WTC11 (cell line): ENCODE data around the gene WNK2. TPM values are rescaled to one million over a fixed set of nuclear protein-coding genes. Genes with fewer than 3 reads are reported as not detected.

Source experiments
- ATAC-seq: fragments of 200-7000 bp; cut with Tn5 transposase; 2 replicates; pipeline ENCODE4 v1.10.0; 2021; ENCODE audit warnings: mild to moderate bottlenecking, moderate library complexity
- CTCF ChIA-PET: fragments of 300-600 bp; sonication (Branson Sonifier 250); formaldehyde crosslinking; loops from one replicate; lab custom pipeline; 2021; ENCODE audit warnings: antibody characterized with exemption; lab: Charles Lee
- POLR2A ChIA-PET: fragments of 350-600 bp; sonication (Branson Sonifier 250); formaldehyde crosslinking; loops from one replicate; lab custom pipeline; 2021; ENCODE audit warnings: antibody characterized with exemption; lab: Charles Lee
- DNase-seq: peaks from one replicate; pipeline ENCODE4 v3.0.0; 2021; ENCODE audit warnings: low spot score
- H3K27ac Mint-ChIP-seq: 2 replicates; pipeline ENCODE4 v1.8.0; 2021; ENCODE audit warnings: mixed read lengths
- H3K27me3 Mint-ChIP-seq: 2 replicates; pipeline ENCODE4 v1.8.0; 2021; ENCODE audit warnings: low read depth, mild to moderate bottlenecking, moderate library complexity, mixed read lengths
- H3K36me3 Mint-ChIP-seq: 2 replicates; pipeline ENCODE4 v1.8.0; 2021; ENCODE audit warnings: mixed read lengths
- H3K4me1 Mint-ChIP-seq: 2 replicates; pipeline ENCODE4 v1.8.0; 2022; ENCODE audit warnings: mixed read lengths
- H3K4me3 Mint-ChIP-seq: 2 replicates; pipeline ENCODE4 v1.8.0; 2021; ENCODE audit warnings: mild to moderate bottlenecking, moderate library complexity, mixed read lengths
- H3K9me3 Mint-ChIP-seq: 2 replicates; pipeline ENCODE4 v1.8.0; 2021; ENCODE audit warnings: mixed read lengths
- CDX4 ChIP-seq: fragments of 250-450 bp; sonication (Bioruptor Pico); IDR thresholded peaks from 2 replicates; pipeline ENCODE4 v1.9.0; 2021; ENCODE audit warnings: moderate library complexity, mild to moderate bottlenecking, inconsistent platforms, borderline replicate concordance
- ELF4 ChIP-seq: sonication (generic); formaldehyde crosslinking; IDR thresholded peaks from 2 replicates; pipeline ENCODE4 v1.8.1; 2022; ENCODE audit warnings: low read depth, mild to moderate bottlenecking, moderate library complexity, missing genetic modification reagents
- EMX1 ChIP-seq: fragments of 250-450 bp; sonication (Bioruptor Pico); IDR thresholded peaks from 2 replicates; pipeline ENCODE4 v1.8.0; 2021; ENCODE audit warnings: mild to moderate bottlenecking
- FOXP1 ChIP-seq: sonication (generic); formaldehyde crosslinking; IDR thresholded peaks from 2 replicates; pipeline ENCODE4 v1.8.0; 2022; ENCODE audit warnings: missing genetic modification reagents, mild to moderate bottlenecking, moderate library complexity, borderline replicate concordance
- GRHL2 ChIP-seq: fragments of 250-450 bp; sonication (Bioruptor Pico); IDR thresholded peaks from 2 replicates; pipeline ENCODE4 v1.8.0; 2022; ENCODE audit warnings: mild to moderate bottlenecking, moderate library complexity; ENCODE audit not compliant: insufficient replicate concordance, severe bottlenecking
- MLX ChIP-seq: sonication (generic); formaldehyde crosslinking; IDR thresholded peaks from 2 replicates; pipeline ENCODE4 v1.8.1; 2023; ENCODE audit warnings: mild to moderate bottlenecking, missing genetic modification reagents, moderate library complexity
- NFE2L1 ChIP-seq: sonication (generic); formaldehyde crosslinking; IDR thresholded peaks from 2 replicates; pipeline ENCODE4 v1.8.1; 2023; ENCODE audit warnings: missing genetic modification reagents
- NR2C2 ChIP-seq: sonication (generic); formaldehyde crosslinking; IDR thresholded peaks from 2 replicates; pipeline ENCODE4 v1.8.0; 2022; ENCODE audit warnings: mild to moderate bottlenecking, missing genetic modification reagents
- RELA ChIP-seq: sonication (generic); formaldehyde crosslinking; IDR thresholded peaks from 2 replicates; pipeline ENCODE4 v1.8.1; 2022; ENCODE audit warnings: missing genetic modification reagents, mild to moderate bottlenecking, borderline replicate concordance
- SOX15 ChIP-seq: fragments of 250-450 bp; sonication (Bioruptor Pico); IDR thresholded peaks from 2 replicates; pipeline ENCODE4 v1.9.0; 2021; ENCODE audit warnings: mild to moderate bottlenecking
- TEAD1 ChIP-seq: sonication (generic); formaldehyde crosslinking; IDR thresholded peaks from 2 replicates; pipeline ENCODE4 v1.8.0; 2022; ENCODE audit warnings: mild to moderate bottlenecking, missing genetic modification reagents
- USF2 ChIP-seq: sonication (generic); formaldehyde crosslinking; IDR thresholded peaks from 2 replicates; pipeline ENCODE4 v1.8.1; 2023; ENCODE audit warnings: mild to moderate bottlenecking, missing genetic modification reagents, moderate library complexity
- ZNF232 ChIP-seq: sonication (generic); formaldehyde crosslinking; IDR thresholded peaks from 2 replicates; pipeline ENCODE4 v1.8.0; 2022; ENCODE audit warnings: mild to moderate bottlenecking, missing genetic modification reagents
- ZNF263 ChIP-seq: sonication (generic); formaldehyde crosslinking; IDR thresholded peaks from 2 replicates; pipeline ENCODE4 v1.8.1; 2022; ENCODE audit warnings: low read depth, mild to moderate bottlenecking, moderate library complexity, missing genetic modification reagents
- ZNF416 ChIP-seq: fragments of 250-450 bp; sonication (Bioruptor Pico); IDR thresholded peaks from 2 replicates; pipeline ENCODE4 v1.9.0; 2021; ENCODE audit warnings: mild to moderate bottlenecking, inconsistent platforms
- ZNF425 ChIP-seq: fragments of 250-450 bp; sonication (Bioruptor Pico); conservative IDR thresholded peaks from 2 replicates; pipeline ENCODE4 v1.9.0; 2021; ENCODE audit warnings: mild to moderate bottlenecking
- ZSCAN18 ChIP-seq: fragments of 250-450 bp; sonication (Bioruptor Pico); IDR thresholded peaks from 2 replicates; pipeline ENCODE4 v2.1.2; 2022; ENCODE audit warnings: mild to moderate bottlenecking, moderate library complexity
- total RNA-seq: library from RNA; stranded (reverse); gene quantifications from 3 replicates; pipeline ENCODE4 v1.2.3, GENCODE V29; 2021

Gene WNK2
- total RNA-seq, 1 experiment from 2014 or later, result 120 TPM

GRCh38 chr9:93278144-93278543 lies 94.2 kb downstream of the WNK2 start:
- no peak for TF ChIP-seq ZSCAN18 (CRISPR knock-in tag)
- no peak for TF ChIP-seq ZNF263
- TF ChIP-seq SOX15 (CRISPR knock-in tag), result no peak
- TF ChIP-seq NFE2L1, result no peak
- TF ChIP-seq CDX4 (CRISPR knock-in tag), result no peak
- no peak for TF ChIP-seq TEAD1 (CRISPR knock-in tag)
- Mint-ChIP-seq H3K27ac (no peak overlapping the region), H3K4me3 (no peak overlapping the region), H3K9me3 (0 out of 2 replicates have a peak, but pooled peaks cover 4% of the 10 kb centered on the region), H3K4me1 (0 out of 2 replicates have a peak, but pooled peaks cover 5% of the 10 kb centered on the region), H3K36me3 (peaks cover 3% of the 10 kb centered on the region; the same call in 1 of the 2 replicates), H3K27me3 (no peaks in the 10 kb centered on the region)
- ChIA-PET POLR2A (no interaction called here), CTCF (interaction anchor here (1.9 kb wide), 1 partner anchor 25 kb away, joined by 5 read pairs; no protein-coding TSS in a partner anchor)
- no peak for DNase-seq
- no peak for ATAC-seq

- ChIA-PET POLR2A (no interaction called here), CTCF (interaction anchor here (0.5 to 1.5 kb wide), 4 partner anchors 10 to 78 kb away, joined by 3 to 4 read pairs (median 3); no protein-coding TSS in a partner anchor)
- Mint-ChIP-seq H3K36me3 (peaks cover 3% of the 10 kb centered on the region; the same call in 1 of the 2 replicates), H3K27ac (no peak overlapping the region), H3K4me3 (no peak overlapping the region), H3K27me3 (no peaks in the 10 kb centered on the region), H3K4me1 (0 out of 2 replicates have a peak, but pooled peaks cover 5% of the 10 kb centered on the region), H3K9me3 (no peaks in the 10 kb centered on the region; the same call in 1 of the 2 replicates)
- no peak for DNase-seq
- no peak for ATAC-seq
- TF ChIP-seq ZNF232, result no peak
- TF ChIP-seq EMX1, result no peak
- no peak for TF ChIP-seq ZNF425
- TF ChIP-seq ELF4 (CRISPR knock-in tag), result no peak
- no peak for TF ChIP-seq USF2 (CRISPR knock-in tag)
- no peak for TF ChIP-seq MLX (CRISPR knock-in tag)
- TF ChIP-seq RELA, result no peak
- TF ChIP-seq ZNF416, result no peak
- no peak for TF ChIP-seq FOXP1
- TF ChIP-seq CDX4 (CRISPR knock-in tag), result no peak
- no peak for TF ChIP-seq GRHL2 (CRISPR knock-in tag)
- TF ChIP-seq NR2C2, result no peak
Observed at GRCh38 chr9:93280661-93281259, 96.8 kb downstream of the WNK2 start.
